K562 (cell line): ENCODE results near the gene MACROD2. TPM values are rescaled to one million over a fixed set of nuclear protein-coding genes. Genes with fewer than 3 reads are reported as not detected.

Source experiments
- ATAC-seq: fragments of 200-7000 bp; cut with Tn5 transposase; 3 replicates; pipeline ENCODE4 v1.9.1; 2020; ENCODE audit warnings: moderate library complexity
- BruUV-seq: library from RNA; stranded (reverse); fragments of 400-500 nt; replicated peaks from 2 replicates; lab custom pipeline; 2021; lab: Mats Ljungman, UMichigan
- CTCF ChIA-PET: fragments of 300-600 bp; formaldehyde crosslinking; extraction: SDS; loops from one replicate; lab custom pipeline; 2021; ENCODE audit warnings: low intra/inter-chr PET ratio; lab: Yijun Ruan, JAX
- POLR2A ChIA-PET: fragments of 300-600, 350-650 bp; sonication (Branson Sonifier 250); formaldehyde crosslinking; extraction: SDS; loops from one replicate; lab custom pipeline; 2021; ENCODE audit warnings: antibody characterized with exemption, inconsistent platforms; lab: Yijun Ruan, JAX
- DNase-seq, 4 experiments: peaks; one replicate each; pipeline versions ENCODE4 v3.0.0 to v3.0.0-alpha.2; 2011 to 2018; ENCODE audit warnings: low spot score in 3 of 4, mixed read lengths in 3 of 4; ENCODE audit errors: extremely low read depth in 1 of 4
- FAIRE-seq: peaks from 2 replicates; lab custom pipeline; 2011; peaks lifted over from hg19 to GRCh38; lab: Jason Lieb, UNC
- H2AFZ ChIP-seq: 2 replicates; pipeline ENCODE4 v1.6.0; 2011; ENCODE audit warnings: low read depth, low read length, control low read depth, inconsistent platforms
- H3K27ac ChIP-seq: fragments of 200-600 bp; 3 replicates; pipeline ENCODE4 v1.8.0; 2011; ENCODE audit warnings: low read depth, mild to moderate bottlenecking, control low read depth, inconsistent platforms, low read length, moderate library complexity, mixed read lengths; ENCODE audit errors: extremely low read depth
- H3K27me3 ChIP-seq, 2 experiments: fragments of 300-600 bp in 1 of 2; 2 replicates in 1 of 2; 3 replicates in 1 of 2; pipeline versions ENCODE4 v1.6.0 to v1.8.0; 2011; ENCODE audit warnings: inconsistent platforms in 2 of 2, low read length in 2 of 2, mild to moderate bottlenecking in 1 of 2, mixed read lengths in 1 of 2, moderate library complexity in 1 of 2; ENCODE audit not compliant: control insufficient read depth in 2 of 2, insufficient read depth in 2 of 2
- H3K36me3 ChIP-seq: fragments of 300-600 bp; 3 replicates; pipeline ENCODE4 v1.8.0; 2011; ENCODE audit warnings: mild to moderate bottlenecking, low read length, inconsistent platforms; ENCODE audit not compliant: control insufficient read depth, insufficient read depth
- H3K4me1 ChIP-seq, 2 experiments: fragments of 200-600 bp in 1 of 2; replicated peaks in 1 of 2; 2 replicates in 1 of 2; 3 replicates in 1 of 2; pipeline versions ENCODE4 v1.5.1 to v1.8.0; 2011; ENCODE audit warnings: inconsistent platforms in 2 of 2, low read length in 2 of 2, mild to moderate bottlenecking in 1 of 2, mixed read lengths in 1 of 2, moderate library complexity in 1 of 2; ENCODE audit not compliant: control insufficient read depth in 2 of 2, insufficient read depth in 2 of 2
- H3K4me2 ChIP-seq: 2 replicates; pipeline ENCODE4 v1.6.1; 2011; ENCODE audit warnings: low read length, control low read depth, inconsistent platforms, mixed read lengths; ENCODE audit not compliant: insufficient read depth
- H3K4me3 ChIP-seq: fragments of 200-600 bp; sonication (generic), shearing (Covaris generic); 2 replicates; pipeline ENCODE4 v1.5.1; 2016; ENCODE audit warnings: control low read depth, inconsistent platforms
- H3K79me2 ChIP-seq: fragments of 200-600 bp; 3 replicates; pipeline ENCODE4 v1.8.0; 2011; ENCODE audit warnings: low read length, inconsistent platforms; ENCODE audit not compliant: control insufficient read depth, insufficient read depth
- H3K9ac ChIP-seq, 2 experiments: 2 replicates each; pipeline versions ENCODE4 v1.6.0 to v1.6.1; 2011; ENCODE audit warnings: low read depth in 2 of 2, low read length in 2 of 2, control low read depth in 1 of 2, inconsistent platforms in 1 of 2, mild to moderate bottlenecking in 1 of 2, mixed read lengths in 1 of 2; ENCODE audit not compliant: insufficient read depth in 1 of 2
- H3K9me1 ChIP-seq: one replicate; pipeline ENCODE4 v1.6.0; 2011; ENCODE audit warnings: inconsistent platforms, mild to moderate bottlenecking, low read length, moderate library complexity; ENCODE audit not compliant: control insufficient read depth, insufficient read depth
- H3K9me3 ChIP-seq: replicated peaks from 2 replicates; pipeline ENCODE4 v1.5.1; 2011; ENCODE audit warnings: low read depth, low read length, inconsistent platforms; ENCODE audit not compliant: control insufficient read depth, insufficient read depth
- H4K20me1 ChIP-seq: replicated peaks from 2 replicates; pipeline ENCODE4 v1.6.1; 2011; ENCODE audit warnings: low read length, inconsistent platforms, mixed read lengths; ENCODE audit not compliant: control insufficient read depth, insufficient read depth
- COPS2 ChIP-seq: fragments of 450-650 bp; conservative IDR thresholded peaks from 2 replicates; pipeline ENCODE4 v1.6.1; 2016; ENCODE audit warnings: mild to moderate bottlenecking, moderate library complexity
- HEY1 ChIP-seq: fragments of 250-450 bp; sonication (Bioruptor Pico); IDR thresholded peaks from 2 replicates; pipeline ENCODE4 v1.5.0; 2020; ENCODE audit warnings: mild to moderate bottlenecking, moderate library complexity, borderline replicate concordance
- MAZ ChIP-seq, 2 experiments: fragments of 450-650 bp in 1 of 2; sonication (generic) in 1 of 2; formaldehyde crosslinking; IDR thresholded peaks in 1 of 2; conservative IDR thresholded peaks in 1 of 2; 2 replicates each; pipeline versions ENCODE4 v1.4.0 to v1.5.0; 2020; ENCODE audit warnings: mild to moderate bottlenecking in 1 of 2, missing genetic modification reagents in 1 of 2
- SMAD2 ChIP-seq: fragments of 150-350 bp; IDR thresholded peaks from 2 replicates; pipeline ENCODE4 v1.6.1; 2014; ENCODE audit warnings: low read depth, mild to moderate bottlenecking, low read length
- ZKSCAN8 ChIP-seq: fragments of 200-800 bp; sonication (Bioruptor generic); IDR thresholded peaks from 2 replicates; pipeline ENCODE4 v1.6.1; 2016; ENCODE audit warnings: missing genetic modification characterization, missing compliant biosample characterization
- ZSCAN29 ChIP-seq: fragments of 450-650 bp; IDR thresholded peaks from 2 replicates; pipeline ENCODE4 v1.6.1; 2017
- ZZZ3 ChIP-seq: fragments of 450-650 bp; IDR thresholded peaks from 2 replicates; pipeline ENCODE4 v1.6.1; 2016; ENCODE audit warnings: antibody characterized with exemption, mild to moderate bottlenecking, moderate library complexity
- in situ Hi-C: fragments of 300-500 bp; cut with MboI; formaldehyde crosslinking; loops from 4 replicates; pipeline ENCODE4 v1.15.0; 2018; ENCODE audit warnings: inconsistent platforms, mixed read lengths
- intact Hi-C: fragments of 100-400 bp; cut with micrococcal nuclease; formaldehyde crosslinking; loops from 2 replicates; pipeline ENCODE4 v1.14.2; 2022
- polyA plus RNA-seq, 8 experiments: library from polyadenylated mRNA; depleted of rRNA in 4 of 8; stranded (reverse) in 5 of 8; unstranded in 3 of 8; fragments of >200 nt; fragmentation: Nextera tagmentation in 2 of 8; fragmentation: Illumina TruSeq in 1 of 8; extraction: Ambion mirVana in 2 of 8; extraction: Trizol in 1 of 8; gene quantifications; 2 replicates each; pipeline versions ENCODE4 v1.2.1 to v1.2.3, GENCODE V29; 2011 to 2014; ENCODE audit warnings: inconsistent platforms in 1 of 8, missing spikeins in 1 of 8
- total RNA-seq, 7 experiments: library from RNA; depleted of rRNA in 6 of 7; stranded (reverse); fragments of >200 nt in 6 of 7; fragmentation: Illumina TruSeq in 2 of 7; extraction: Trizol in 2 of 7; gene quantifications; 2 replicates each; pipeline versions ENCODE4 v1.2.1 to v1.2.3, GENCODE V29; 2011 to 2021; ENCODE audit warnings: low replicate concordance in 1 of 7
- TF ChIP-seq, protein P1 (sequence below): fragments of 450-650 bp; IDR thresholded peaks from 2 replicates; pipeline ENCODE4 v1.6.1; 2016; ENCODE audit warnings: mild to moderate bottlenecking, moderate library complexity
- TF ChIP-seq, protein P2 (sequence below), 2 experiments: fragments of 450-650 bp; IDR thresholded peaks; 2 replicates each; pipeline ENCODE4 v1.6.1; 2016
- TF ChIP-seq, protein P3 (sequence below): sonication (generic); formaldehyde crosslinking; IDR thresholded peaks from 2 replicates; pipeline ENCODE4 v1.8.0; 2022; ENCODE audit warnings: missing genetic modification reagents, mild to moderate bottlenecking, borderline replicate concordance

Gene MACROD2
- total and polyA plus RNA-seq, 9 of the 15 experiments (the other 6 are each of a cell fraction or from before 2014, with no cell fraction given) = not detected

DNA sequence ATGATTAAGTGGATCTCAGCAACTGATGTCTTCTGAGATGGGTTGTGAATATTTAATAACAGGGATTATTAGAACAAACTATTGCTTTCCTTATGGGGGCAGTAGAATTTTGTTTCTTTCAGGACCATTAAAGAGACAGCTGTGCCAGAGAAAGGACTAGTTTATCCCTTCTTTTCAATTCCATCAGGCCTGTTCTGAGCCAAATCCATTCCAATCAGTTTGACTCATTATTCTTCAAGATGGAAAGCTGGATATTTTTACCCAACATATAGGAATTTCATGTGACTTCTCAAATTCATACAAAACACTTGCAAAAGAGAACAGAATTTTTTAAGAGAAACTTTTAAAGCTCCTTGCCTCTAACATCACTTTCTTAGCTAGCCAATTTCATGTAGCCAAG lies 1064.1 kb downstream of the MACROD2 start:
- H4K20me1 ChIP-seq = no peaks in the 10 kb centered on the region
- no peak overlapping the region for H3K4me3 ChIP-seq
- H3K79me2 ChIP-seq = no peaks in the 10 kb centered on the region
- CTCF ChIA-PET = no interaction called here
- no peak overlapping the region for H2AFZ ChIP-seq
- in situ Hi-C loops = no loop called here
- no TSS peak for BruUV-seq
- DNase-seq (no peak), ATAC-seq (no peak), FAIRE-seq (no peak)
- H3K9ac ChIP-seq = no peak overlapping the region
- no peaks in the 10 kb centered on the region for H3K9me1 ChIP-seq
- H3K27me3 ChIP-seq = no peaks in the 10 kb centered on the region
- intact Hi-C loops = no loop called here
- H3K27ac ChIP-seq = no peak overlapping the region
- H3K4me1 ChIP-seq = no peaks in the 10 kb centered on the region
- H3K36me3 ChIP-seq = no peaks in the 10 kb centered on the region
- POLR2A ChIA-PET = no interaction called here
- no peak overlapping the region for H3K4me2 ChIP-seq
- no peaks in the 10 kb centered on the region for H3K9me3 ChIP-seq
- TF ChIP-seq ZSCAN29 (no peak), HEY1 (no peak), ZKSCAN8 (CRISPR knock-in tag) (no peak), COPS2 (no peak), MAZ (CRISPR knock-in tag; conservative IDR thresholded peaks at IDR 0.05 in 1 of 2, IDR thresholded peaks at IDR 0.05 in 1 of 2) (no peak), ZZZ3 (no peak), SMAD2 (no peak)
- TF ChIP-seq, protein P1, sequence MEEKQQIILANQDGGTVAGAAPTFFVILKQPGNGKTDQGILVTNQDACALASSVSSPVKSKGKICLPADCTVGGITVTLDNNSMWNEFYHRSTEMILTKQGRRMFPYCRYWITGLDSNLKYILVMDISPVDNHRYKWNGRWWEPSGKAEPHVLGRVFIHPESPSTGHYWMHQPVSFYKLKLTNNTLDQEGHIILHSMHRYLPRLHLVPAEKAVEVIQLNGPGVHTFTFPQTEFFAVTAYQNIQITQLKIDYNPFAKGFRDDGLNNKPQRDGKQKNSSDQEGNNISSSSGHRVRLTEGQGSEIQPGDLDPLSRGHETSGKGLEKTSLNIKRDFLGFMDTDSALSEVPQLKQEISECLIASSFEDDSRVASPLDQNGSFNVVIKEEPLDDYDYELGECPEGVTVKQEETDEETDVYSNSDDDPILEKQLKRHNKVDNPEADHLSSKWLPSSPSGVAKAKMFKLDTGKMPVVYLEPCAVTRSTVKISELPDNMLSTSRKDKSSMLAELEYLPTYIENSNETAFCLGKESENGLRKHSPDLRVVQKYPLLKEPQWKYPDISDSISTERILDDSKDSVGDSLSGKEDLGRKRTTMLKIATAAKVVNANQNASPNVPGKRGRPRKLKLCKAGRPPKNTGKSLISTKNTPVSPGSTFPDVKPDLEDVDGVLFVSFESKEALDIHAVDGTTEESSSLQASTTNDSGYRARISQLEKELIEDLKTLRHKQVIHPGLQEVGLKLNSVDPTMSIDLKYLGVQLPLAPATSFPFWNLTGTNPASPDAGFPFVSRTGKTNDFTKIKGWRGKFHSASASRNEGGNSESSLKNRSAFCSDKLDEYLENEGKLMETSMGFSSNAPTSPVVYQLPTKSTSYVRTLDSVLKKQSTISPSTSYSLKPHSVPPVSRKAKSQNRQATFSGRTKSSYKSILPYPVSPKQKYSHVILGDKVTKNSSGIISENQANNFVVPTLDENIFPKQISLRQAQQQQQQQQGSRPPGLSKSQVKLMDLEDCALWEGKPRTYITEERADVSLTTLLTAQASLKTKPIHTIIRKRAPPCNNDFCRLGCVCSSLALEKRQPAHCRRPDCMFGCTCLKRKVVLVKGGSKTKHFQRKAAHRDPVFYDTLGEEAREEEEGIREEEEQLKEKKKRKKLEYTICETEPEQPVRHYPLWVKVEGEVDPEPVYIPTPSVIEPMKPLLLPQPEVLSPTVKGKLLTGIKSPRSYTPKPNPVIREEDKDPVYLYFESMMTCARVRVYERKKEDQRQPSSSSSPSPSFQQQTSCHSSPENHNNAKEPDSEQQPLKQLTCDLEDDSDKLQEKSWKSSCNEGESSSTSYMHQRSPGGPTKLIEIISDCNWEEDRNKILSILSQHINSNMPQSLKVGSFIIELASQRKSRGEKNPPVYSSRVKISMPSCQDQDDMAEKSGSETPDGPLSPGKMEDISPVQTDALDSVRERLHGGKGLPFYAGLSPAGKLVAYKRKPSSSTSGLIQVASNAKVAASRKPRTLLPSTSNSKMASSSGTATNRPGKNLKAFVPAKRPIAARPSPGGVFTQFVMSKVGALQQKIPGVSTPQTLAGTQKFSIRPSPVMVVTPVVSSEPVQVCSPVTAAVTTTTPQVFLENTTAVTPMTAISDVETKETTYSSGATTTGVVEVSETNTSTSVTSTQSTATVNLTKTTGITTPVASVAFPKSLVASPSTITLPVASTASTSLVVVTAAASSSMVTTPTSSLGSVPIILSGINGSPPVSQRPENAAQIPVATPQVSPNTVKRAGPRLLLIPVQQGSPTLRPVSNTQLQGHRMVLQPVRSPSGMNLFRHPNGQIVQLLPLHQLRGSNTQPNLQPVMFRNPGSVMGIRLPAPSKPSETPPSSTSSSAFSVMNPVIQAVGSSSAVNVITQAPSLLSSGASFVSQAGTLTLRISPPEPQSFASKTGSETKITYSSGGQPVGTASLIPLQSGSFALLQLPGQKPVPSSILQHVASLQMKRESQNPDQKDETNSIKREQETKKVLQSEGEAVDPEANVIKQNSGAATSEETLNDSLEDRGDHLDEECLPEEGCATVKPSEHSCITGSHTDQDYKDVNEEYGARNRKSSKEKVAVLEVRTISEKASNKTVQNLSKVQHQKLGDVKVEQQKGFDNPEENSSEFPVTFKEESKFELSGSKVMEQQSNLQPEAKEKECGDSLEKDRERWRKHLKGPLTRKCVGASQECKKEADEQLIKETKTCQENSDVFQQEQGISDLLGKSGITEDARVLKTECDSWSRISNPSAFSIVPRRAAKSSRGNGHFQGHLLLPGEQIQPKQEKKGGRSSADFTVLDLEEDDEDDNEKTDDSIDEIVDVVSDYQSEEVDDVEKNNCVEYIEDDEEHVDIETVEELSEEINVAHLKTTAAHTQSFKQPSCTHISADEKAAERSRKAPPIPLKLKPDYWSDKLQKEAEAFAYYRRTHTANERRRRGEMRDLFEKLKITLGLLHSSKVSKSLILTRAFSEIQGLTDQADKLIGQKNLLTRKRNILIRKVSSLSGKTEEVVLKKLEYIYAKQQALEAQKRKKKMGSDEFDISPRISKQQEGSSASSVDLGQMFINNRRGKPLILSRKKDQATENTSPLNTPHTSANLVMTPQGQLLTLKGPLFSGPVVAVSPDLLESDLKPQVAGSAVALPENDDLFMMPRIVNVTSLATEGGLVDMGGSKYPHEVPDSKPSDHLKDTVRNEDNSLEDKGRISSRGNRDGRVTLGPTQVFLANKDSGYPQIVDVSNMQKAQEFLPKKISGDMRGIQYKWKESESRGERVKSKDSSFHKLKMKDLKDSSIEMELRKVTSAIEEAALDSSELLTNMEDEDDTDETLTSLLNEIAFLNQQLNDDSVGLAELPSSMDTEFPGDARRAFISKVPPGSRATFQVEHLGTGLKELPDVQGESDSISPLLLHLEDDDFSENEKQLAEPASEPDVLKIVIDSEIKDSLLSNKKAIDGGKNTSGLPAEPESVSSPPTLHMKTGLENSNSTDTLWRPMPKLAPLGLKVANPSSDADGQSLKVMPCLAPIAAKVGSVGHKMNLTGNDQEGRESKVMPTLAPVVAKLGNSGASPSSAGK = no peak
- TF ChIP-seq, protein P2, sequence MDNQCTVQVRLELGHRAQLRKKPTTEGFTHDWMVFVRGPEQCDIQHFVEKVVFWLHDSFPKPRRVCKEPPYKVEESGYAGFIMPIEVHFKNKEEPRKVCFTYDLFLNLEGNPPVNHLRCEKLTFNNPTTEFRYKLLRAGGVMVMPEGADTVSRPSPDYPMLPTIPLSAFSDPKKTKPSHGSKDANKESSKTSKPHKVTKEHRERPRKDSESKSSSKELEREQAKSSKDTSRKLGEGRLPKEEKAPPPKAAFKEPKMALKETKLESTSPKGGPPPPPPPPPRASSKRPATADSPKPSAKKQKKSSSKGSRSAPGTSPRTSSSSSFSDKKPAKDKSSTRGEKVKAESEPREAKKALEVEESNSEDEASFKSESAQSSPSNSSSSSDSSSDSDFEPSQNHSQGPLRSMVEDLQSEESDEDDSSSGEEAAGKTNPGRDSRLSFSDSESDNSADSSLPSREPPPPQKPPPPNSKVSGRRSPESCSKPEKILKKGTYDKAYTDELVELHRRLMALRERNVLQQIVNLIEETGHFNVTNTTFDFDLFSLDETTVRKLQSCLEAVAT (IDR thresholded peaks at IDR 0.05) = no peak
- TF ChIP-seq, protein P3, sequence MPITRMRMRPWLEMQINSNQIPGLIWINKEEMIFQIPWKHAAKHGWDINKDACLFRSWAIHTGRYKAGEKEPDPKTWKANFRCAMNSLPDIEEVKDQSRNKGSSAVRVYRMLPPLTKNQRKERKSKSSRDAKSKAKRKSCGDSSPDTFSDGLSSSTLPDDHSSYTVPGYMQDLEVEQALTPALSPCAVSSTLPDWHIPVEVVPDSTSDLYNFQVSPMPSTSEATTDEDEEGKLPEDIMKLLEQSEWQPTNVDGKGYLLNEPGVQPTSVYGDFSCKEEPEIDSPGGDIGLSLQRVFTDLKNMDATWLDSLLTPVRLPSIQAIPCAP (CRISPR knock-in tag) = no peak
